GM12878 (cell line): ENCODE measurements around the gene LRRK1. TPM values are rescaled to one million over a fixed set of nuclear protein-coding genes. Genes with fewer than 3 reads are reported as not detected.

ENCODE experiments used
- ATAC-seq: fragments of 200-7000 bp; cut with Tn5 transposase; 3 replicates; pipeline ENCODE4 v1.9.1; 2020; ENCODE audit warnings: mild to moderate bottlenecking, moderate library complexity
- BruUV-seq: library from RNA; stranded (reverse); fragments of 400-500 nt; replicated peaks from 2 replicates; lab custom pipeline; 2021; lab: Mats Ljungman, UMichigan
- CTCF ChIA-PET: fragments of 300-600 bp; sonication (Branson Sonifier 250); formaldehyde crosslinking; extraction: SDS; loops from one replicate; lab custom pipeline; 2021; ENCODE audit warnings: inconsistent platforms; lab: Yijun Ruan, JAX
- POLR2A ChIA-PET: fragments of 350-600 bp; formaldehyde crosslinking; extraction: SDS; loops from one replicate; lab custom pipeline; 2021; ENCODE audit warnings: inconsistent platforms; lab: Charles Lee
- RAD21 ChIA-PET: fragments of 300-600 bp; sonication (Branson Sonifier 250); formaldehyde crosslinking; loops from one replicate; lab custom pipeline; 2023; ENCODE audit warnings: antibody characterized with exemption; ENCODE audit not compliant: unreplicated experiment; lab: Charles Lee
- SMC1A ChIA-PET: fragments of 300-600 bp; sonication (Branson Sonifier 250); formaldehyde crosslinking; loops from one replicate; lab custom pipeline; 2023; ENCODE audit not compliant: unreplicated experiment, uncharacterized antibody; lab: Charles Lee
- DNase-seq: peaks from one replicate; pipeline ENCODE4 v3.0.0-alpha.2; 2011; ENCODE audit warnings: low read depth, low spot score
- FAIRE-seq: peaks from 3 replicates; lab custom pipeline; 2011; peaks lifted over from hg19 to GRCh38; lab: Jason Lieb, UNC
- H2AFZ ChIP-seq: 2 replicates; pipeline ENCODE4 v1.6.0; 2011; ENCODE audit warnings: low read depth, low read length, control low read depth; ENCODE audit not compliant: control insufficient read depth
- H3K27ac ChIP-seq: 2 replicates; pipeline ENCODE4 v1.5.1; 2011; ENCODE audit warnings: control low read depth; ENCODE audit not compliant: control insufficient read depth, insufficient read depth
- H3K27me3 ChIP-seq, 2 experiments: replicated peaks in 1 of 2; 2 replicates each; pipeline versions ENCODE4 v1.6.0 to v1.6.1; 2011; ENCODE audit warnings: low read length in 1 of 2; ENCODE audit not compliant: control insufficient read depth in 2 of 2, insufficient read depth in 2 of 2
- H3K36me3 ChIP-seq, 2 experiments: 2 replicates each; pipeline ENCODE4 v1.5.1; 2011; ENCODE audit warnings: low read length in 1 of 2; ENCODE audit not compliant: control insufficient read depth in 2 of 2, insufficient read depth in 2 of 2
- H3K4me1 ChIP-seq: 2 replicates; pipeline ENCODE4 v1.6.1; 2011; ENCODE audit warnings: mild to moderate bottlenecking, low read length, moderate library complexity, mixed read lengths; ENCODE audit not compliant: control insufficient read depth, insufficient read depth
- H3K4me2 ChIP-seq: 2 replicates; pipeline ENCODE4 v1.6.0; 2011; ENCODE audit warnings: control low read depth; ENCODE audit not compliant: control insufficient read depth, insufficient read depth
- H3K4me3 ChIP-seq: fragments of 200-600 bp; sonication (generic); 2 replicates; pipeline ENCODE4 v1.5.1; 2016
- H3K79me2 ChIP-seq: 2 replicates; pipeline ENCODE4 v1.6.0; 2011; ENCODE audit warnings: low read length; ENCODE audit not compliant: control insufficient read depth, insufficient read depth
- H3K9ac ChIP-seq: 2 replicates; pipeline ENCODE4 v1.8.0; 2011; ENCODE audit warnings: low read length, control low read depth, mixed read lengths; ENCODE audit not compliant: control insufficient read depth, insufficient read depth
- H3K9me3 ChIP-seq: replicated peaks from 3 replicates; pipeline ENCODE4 v1.5.1; 2011; ENCODE audit warnings: mild to moderate bottlenecking, low read length; ENCODE audit not compliant: control insufficient read depth, insufficient read depth
- H4K20me1 ChIP-seq: 2 replicates; pipeline ENCODE4 v1.6.0; 2011; ENCODE audit not compliant: control insufficient read depth, insufficient read depth
- BHLHE40 ChIP-seq, 2 experiments: fragments of 450-650 bp in 1 of 2; IDR thresholded peaks; 2 replicates each; pipeline ENCODE4 v1.6.1; 2011 to 2017; ENCODE audit warnings: low read depth in 2 of 2, borderline replicate concordance in 1 of 2, improper control_type of control experiment in 1 of 2, low read length in 1 of 2, mild to moderate bottlenecking in 1 of 2
- CEBPB ChIP-seq, 2 experiments: fragments of 150-350 bp in 1 of 2; IDR thresholded peaks; 2 replicates each; pipeline ENCODE4 v1.6.1; 2012 to 2014; ENCODE audit warnings: low read depth in 2 of 2, low read length in 2 of 2, borderline replicate concordance in 1 of 2, inconsistent platforms in 1 of 2
- CREB1 ChIP-seq: IDR thresholded peaks from 2 replicates; pipeline ENCODE4 v1.6.1; 2012; ENCODE audit warnings: low read depth, mild to moderate bottlenecking, inconsistent platforms
- ELK1 ChIP-seq: IDR thresholded peaks from 2 replicates; pipeline ENCODE4 v1.6.1; 2012; ENCODE audit warnings: low read depth, low read length, improper control_type of control experiment
- HSF1 ChIP-seq: fragments of 150-350 bp; IDR thresholded peaks from 2 replicates; pipeline ENCODE4 v1.6.1; 2014; ENCODE audit warnings: mild to moderate bottlenecking, low read depth, low read length
- KLF5 ChIP-seq: fragments of 450-650 bp; IDR thresholded peaks from 2 replicates; pipeline ENCODE4 v1.6.1; 2014; ENCODE audit warnings: mild to moderate bottlenecking; ENCODE audit not compliant: partially characterized antibody
- MEF2B ChIP-seq: fragments of 450-650 bp; IDR thresholded peaks from 2 replicates; pipeline ENCODE4 v1.6.1; 2018; ENCODE audit warnings: mild to moderate bottlenecking, moderate library complexity; ENCODE audit not compliant: partially characterized antibody, poor library complexity, severe bottlenecking
- MLLT1 ChIP-seq: fragments of 450-650 bp; IDR thresholded peaks from 2 replicates; pipeline ENCODE4 v1.6.1; 2016; ENCODE audit warnings: mild to moderate bottlenecking
- NR2F1 ChIP-seq: fragments of 450-650 bp; conservative IDR thresholded peaks from 2 replicates; pipeline ENCODE4 v1.6.1; 2017; ENCODE audit warnings: mild to moderate bottlenecking
- TARDBP ChIP-seq: IDR thresholded peaks from 2 replicates; pipeline ENCODE4 v1.6.1; 2016; ENCODE audit warnings: borderline replicate concordance
- ZNF592 ChIP-seq: fragments of 450-650 bp; IDR thresholded peaks from 2 replicates; pipeline ENCODE4 v1.6.1; 2017; ENCODE audit warnings: mild to moderate bottlenecking, moderate library complexity
- WGBS: methylation state at CpG from one replicate; pipeline ENCODE4 v1.1.6; 2016; ENCODE audit warnings: low lambda C conversion rate; ENCODE audit not compliant: insufficient replicate concordance, insufficient coverage; ENCODE audit errors: missing lambda C conversion rate; 5-methylcytosine and 5-hydroxymethylcytosine counted together
- in situ Hi-C: fragments of 300-500 bp; cut with MboI; formaldehyde crosslinking; loops from 9 replicates; pipeline ENCODE4 v1.14.3; 2018; ENCODE audit warnings: mixed read lengths
- intact Hi-C: fragments of 100-400 bp; cut with micrococcal nuclease; formaldehyde crosslinking; loops from one replicate; pipeline ENCODE4 v1.14.2; 2022; ENCODE audit not compliant: unreplicated experiment
- polyA plus RNA-seq, 11 experiments: library from polyadenylated mRNA; depleted of rRNA in 4 of 11; unstranded in 6 of 11; stranded (reverse) in 5 of 11; fragments of >200 nt; fragmentation: Nextera tagmentation in 4 of 11; fragmentation: Illumina TruSeq in 1 of 11; extraction: Ambion mirVana in 4 of 11; extraction: Trizol in 1 of 11; gene quantifications; 1 replicate in 1 of 11; 2 replicates in 10 of 11; pipeline versions ENCODE4 v1.2.1 to v1.2.3, GENCODE V29; 2011 to 2016; ENCODE audit warnings: inconsistent platforms in 2 of 11, missing spikeins in 2 of 11, low read depth in 1 of 11
- total RNA-seq, 4 experiments: library from RNA; depleted of rRNA in 3 of 4; stranded (reverse); fragments of >200 nt in 3 of 4; fragmentation: Illumina TruSeq in 1 of 4; extraction: Trizol in 1 of 4; gene quantifications; 2 replicates each; pipeline versions ENCODE4 v1.2.1 to v1.2.3, GENCODE V29; 2013 to 2021

The LRRK1 gene
- total and polyA plus RNA-seq, 10 of the 15 experiments (the other 5 are each of a cell fraction or from before 2014, with no cell fraction given) = 2.2 to 58.3 (median 17.9) TPM

GRCh38 chr15:101038327-101039003 is 119.3 kb downstream of the LRRK1 start:
- ATAC-seq (no peak), FAIRE-seq (no peak), DNase-seq (no peak)
- CTCF ChIA-PET = interaction anchor here (0.8 to 1.0 kb wide), 2 partner anchors 23 to 30 kb away, joined by 3 to 6 read pairs; no protein-coding TSS in a partner anchor
- SMC1A ChIA-PET = no interaction called here
- H3K36me3 ChIP-seq = peaks cover 7 to 15% of the 10 kb centered on the region in 2 experiments; a peak in 3 of 4 replicates
- no peaks in the 10 kb centered on the region; the same call in 1 of the 2 replicates for H3K79me2 ChIP-seq
- H3K27me3 ChIP-seq = no peaks in the 10 kb centered on the region
- POLR2A ChIA-PET = no interaction called here
- H3K27ac ChIP-seq = no peak overlapping the region
- H3K9ac ChIP-seq = no peak overlapping the region
- H2AFZ ChIP-seq = no peak overlapping the region
- peaks cover 2% of the 10 kb centered on the region; the same call in 1 of the 3 replicates for H3K9me3 ChIP-seq
- no TSS peak for BruUV-seq
- intact Hi-C loops = no loop called here
- no peak overlapping the region for H3K4me3 ChIP-seq
- in situ Hi-C loops = no loop called here
- 95% methylated on average over 6 of the region's 6 CpGs for WGBS
- RAD21 ChIA-PET = no interaction called here
- H3K4me1 ChIP-seq = peaks cover 11% of the 10 kb centered on the region
- no peak for TF ChIP-seq NR2F1
- TF ChIP-seq BHLHE40 (IDR thresholded peaks at IDR 0.05; ENCODE audit: borderline replicate concordance in 1 of 2, low read depth in 2 of 2, low read length in 1 of 2) = no peak
- no peak for TF ChIP-seq ZNF592
- no peak for TF ChIP-seq MLLT1
- no peak for TF ChIP-seq KLF5
- TF ChIP-seq CEBPB (IDR thresholded peaks at IDR 0.05; ENCODE audit: borderline replicate concordance in 1 of 2, low read depth in 2 of 2, low read length in 2 of 2) = no peak
- no peak for TF ChIP-seq CREB1
- no peak for TF ChIP-seq MEF2B
- no peak for TF ChIP-seq ELK1
- TF ChIP-seq TARDBP = no peak
- no peak for TF ChIP-seq HSF1
- H4K20me1 ChIP-seq = no peaks in the 10 kb centered on the region
- H3K4me2 ChIP-seq = no peak overlapping the region
